HL-60 (cell line): Measurements from ENCODE around the gene PPIL1.

ENCODE experiments used
- GABPA ChIP-seq: IDR thresholded peaks from 2 replicates; pipeline ENCODE4 v1.6.1; 2012; ENCODE audit warnings: low read depth
- POLR2AphosphoS5 ChIP-seq: IDR thresholded peaks from 2 replicates; pipeline ENCODE4 v1.6.1; 2012; ENCODE audit warnings: low read depth
- REST ChIP-seq: IDR thresholded peaks from 2 replicates; pipeline ENCODE4 v1.6.1; 2012; ENCODE audit warnings: low read depth; ENCODE audit not compliant: insufficient replicate concordance
- SPI1 ChIP-seq: IDR thresholded peaks from 2 replicates; pipeline ENCODE4 v1.6.1; 2012; ENCODE audit warnings: low read depth, mild to moderate bottlenecking, borderline replicate concordance
- TF ChIP-seq, protein P1 (sequence below): IDR thresholded peaks from one replicate; pipeline ENCODE4 v1.5.1; 2011; ENCODE audit warnings: low read length, control low read depth, inconsistent platforms; ENCODE audit not compliant: insufficient read depth

GRCh38 chr6:36893976-36894932 is 19.7 kb upstream of the PPIL1 start:
- TF ChIP-seq POLR2AphosphoS5 (no peak), REST (no peak), GABPA (no peak), SPI1 (no peak)
- TF ChIP-seq, protein P1, sequence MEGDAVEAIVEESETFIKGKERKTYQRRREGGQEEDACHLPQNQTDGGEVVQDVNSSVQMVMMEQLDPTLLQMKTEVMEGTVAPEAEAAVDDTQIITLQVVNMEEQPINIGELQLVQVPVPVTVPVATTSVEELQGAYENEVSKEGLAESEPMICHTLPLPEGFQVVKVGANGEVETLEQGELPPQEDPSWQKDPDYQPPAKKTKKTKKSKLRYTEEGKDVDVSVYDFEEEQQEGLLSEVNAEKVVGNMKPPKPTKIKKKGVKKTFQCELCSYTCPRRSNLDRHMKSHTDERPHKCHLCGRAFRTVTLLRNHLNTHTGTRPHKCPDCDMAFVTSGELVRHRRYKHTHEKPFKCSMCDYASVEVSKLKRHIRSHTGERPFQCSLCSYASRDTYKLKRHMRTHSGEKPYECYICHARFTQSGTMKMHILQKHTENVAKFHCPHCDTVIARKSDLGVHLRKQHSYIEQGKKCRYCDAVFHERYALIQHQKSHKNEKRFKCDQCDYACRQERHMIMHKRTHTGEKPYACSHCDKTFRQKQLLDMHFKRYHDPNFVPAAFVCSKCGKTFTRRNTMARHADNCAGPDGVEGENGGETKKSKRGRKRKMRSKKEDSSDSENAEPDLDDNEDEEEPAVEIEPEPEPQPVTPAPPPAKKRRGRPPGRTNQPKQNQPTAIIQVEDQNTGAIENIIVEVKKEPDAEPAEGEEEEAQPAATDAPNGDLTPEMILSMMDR = no peak
